ENCODE data around the gene NT5C2.
"Not testable (repeated sequence)": the region's sequence is repeated elsewhere in the genome, so short reads cannot be mapped to it uniquely, and the experiment has no call there.

Gene NT5C2

DNA sequence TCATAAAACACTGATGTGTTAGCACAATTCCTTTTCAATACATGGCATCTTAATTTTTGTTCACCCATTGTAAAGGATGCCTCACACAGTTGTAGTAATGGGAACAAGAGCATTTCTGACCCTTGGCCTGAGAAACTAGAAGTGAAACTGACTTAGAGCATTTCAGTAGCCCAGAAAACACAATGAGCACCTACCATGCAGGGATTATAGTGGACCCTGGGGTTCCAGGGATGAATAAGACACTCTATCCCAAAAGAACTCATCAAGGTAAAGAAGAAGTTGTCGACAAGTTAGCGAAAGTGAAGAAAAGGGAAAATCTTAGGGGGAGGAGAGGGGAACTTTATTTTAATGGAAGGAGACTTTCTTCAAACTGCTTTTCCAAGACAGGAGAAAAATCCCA is 125.6 kb downstream of the NT5C2 start:
- H3K4me3 ChIP-seq (ENCODE audit: insufficient read depth, low read depth, low read length), result no peak overlapping the region
- no peaks in the 10 kb centered on the region for H3K27me3 ChIP-seq (ENCODE audit: control insufficient read depth, insufficient read depth, low read length, poor library complexity, severe bottlenecking)
- no peak overlapping the region for H3K27ac ChIP-seq (ENCODE audit: insufficient read depth, low read depth, low read length, poor library complexity, severe bottlenecking)
- 86 to 87% methylated on average over 2 of the region's 2 CpGs for WGBS, 2 experiments
- peaks cover 4% of the 10 kb centered on the region for H3K36me3 ChIP-seq (ENCODE audit: control insufficient read depth, insufficient read depth, low read length)
- no peaks in the 10 kb centered on the region for H3K4me1 ChIP-seq (ENCODE audit: control insufficient read depth, insufficient read depth, low read length)
- H3K9me3 ChIP-seq (ENCODE audit: control insufficient read depth, low read length), result no peaks in the 10 kb centered on the region

DNA sequence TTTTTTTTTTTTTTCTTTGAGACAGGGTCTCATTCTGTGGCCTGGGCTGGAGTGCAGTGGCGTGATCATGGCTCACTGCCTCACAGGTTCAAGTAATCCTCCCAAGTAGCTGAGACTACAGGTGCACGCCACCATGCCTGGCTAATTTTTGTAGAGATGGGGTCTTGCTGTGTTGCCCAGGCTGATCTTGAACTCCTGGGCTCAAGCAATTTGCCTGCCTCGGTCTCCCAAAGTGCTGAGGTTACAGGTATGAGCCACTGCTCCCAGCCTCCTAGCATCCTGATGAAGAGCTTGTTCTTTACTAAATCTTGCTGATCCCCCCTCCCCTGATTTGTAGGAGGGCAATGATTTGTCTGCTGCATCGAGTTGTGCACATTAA is 126.0 kb downstream of the NT5C2 start:
- H3K27me3 ChIP-seq (ENCODE audit: control insufficient read depth, insufficient read depth, low read length, poor library complexity, severe bottlenecking); H3K9me3 ChIP-seq (ENCODE audit: control insufficient read depth, low read length); H3K36me3 ChIP-seq (ENCODE audit: control insufficient read depth, insufficient read depth, low read length); H3K4me3 ChIP-seq (ENCODE audit: insufficient read depth, low read depth, low read length); H3K27ac ChIP-seq (ENCODE audit: insufficient read depth, low read depth, low read length, poor library complexity, severe bottlenecking); H3K4me1 ChIP-seq (ENCODE audit: control insufficient read depth, insufficient read depth, low read length): not testable (repeated sequence)
- WGBS, 2 experiments, result 93 to 96% methylated on average over 4 of the region's 4 CpGs

GRCh38 chr10:103066141-103067098 is 126.7 kb downstream of the NT5C2 start:
- Histone ChIP-seq H3K4me1 (ENCODE audit: control insufficient read depth, insufficient read depth, low read length) (no peaks in the 10 kb centered on the region), H3K4me3 (ENCODE audit: insufficient read depth, low read depth, low read length) (no peak overlapping the region), H3K27me3 (ENCODE audit: control insufficient read depth, insufficient read depth, low read length, poor library complexity, severe bottlenecking) (no peaks in the 10 kb centered on the region), H3K27ac (ENCODE audit: insufficient read depth, low read depth, low read length, poor library complexity, severe bottlenecking) (no peak overlapping the region), H3K36me3 (ENCODE audit: control insufficient read depth, insufficient read depth, low read length) (peaks cover 4% of the 10 kb centered on the region), H3K9me3 (ENCODE audit: control insufficient read depth, low read length) (no peaks in the 10 kb centered on the region)
- 92 to 94% methylated on average over 16 of the region's 16 CpGs for WGBS, 2 experiments

- Histone ChIP-seq H3K36me3 (ENCODE audit: control insufficient read depth, insufficient read depth, low read length) (peaks cover 4% of the 10 kb centered on the region), H3K27me3 (ENCODE audit: control insufficient read depth, insufficient read depth, low read length, poor library complexity, severe bottlenecking) (no peaks in the 10 kb centered on the region), H3K27ac (ENCODE audit: insufficient read depth, low read depth, low read length, poor library complexity, severe bottlenecking) (no peak overlapping the region), H3K4me3 (ENCODE audit: insufficient read depth, low read depth, low read length) (no peak overlapping the region), H3K4me1 (ENCODE audit: control insufficient read depth, insufficient read depth, low read length) (no peaks in the 10 kb centered on the region), H3K9me3 (ENCODE audit: control insufficient read depth, low read length) (no peaks in the 10 kb centered on the region)
- WGBS, 2 experiments, result 91 to 97% methylated on average over 4 of the region's 4 CpGs
Measured at GRCh38 chr10:103064956-103065355, 128.1 kb downstream of the NT5C2 start.

- no peaks in the 10 kb centered on the region for H3K9me3 ChIP-seq (ENCODE audit: control insufficient read depth, low read length)
- H3K27ac ChIP-seq (ENCODE audit: insufficient read depth, low read depth, low read length, poor library complexity, severe bottlenecking), result no peak overlapping the region
- no peaks in the 10 kb centered on the region for H3K27me3 ChIP-seq (ENCODE audit: control insufficient read depth, insufficient read depth, low read length, poor library complexity, severe bottlenecking)
- WGBS, 2 experiments, result 83 to 85% methylated on average over 15 of the region's 15 CpGs
- H3K4me3 ChIP-seq (ENCODE audit: insufficient read depth, low read depth, low read length), result no peak overlapping the region
- no peaks in the 10 kb centered on the region for H3K36me3 ChIP-seq (ENCODE audit: control insufficient read depth, insufficient read depth, low read length)
- no peaks in the 10 kb centered on the region for H3K4me1 ChIP-seq (ENCODE audit: control insufficient read depth, insufficient read depth, low read length)
Measured at GRCh38 chr10:103062854-103063590, 130.1 kb downstream of the NT5C2 start.

DNA sequence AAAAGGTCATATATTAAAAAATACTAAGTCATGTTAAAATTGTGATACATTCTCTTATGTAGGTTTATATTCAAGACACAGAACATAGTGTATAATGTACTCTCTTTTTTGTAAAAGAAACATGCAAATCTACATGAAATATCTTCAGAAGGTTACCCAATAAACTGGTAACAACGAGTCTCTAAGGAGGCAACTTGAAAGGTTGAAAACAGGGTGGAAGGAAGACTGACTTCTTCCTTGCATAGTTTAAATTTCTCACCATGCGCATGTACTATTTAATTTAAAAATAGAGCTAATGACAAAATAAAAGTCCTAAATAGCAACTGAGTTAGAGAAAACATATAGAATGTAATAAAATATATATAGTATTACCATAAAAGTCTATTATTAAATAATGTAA is 132.5 kb downstream of the NT5C2 start:
- Histone ChIP-seq H3K9me3 (ENCODE audit: control insufficient read depth, low read length) (no peaks in the 10 kb centered on the region), H3K27ac (ENCODE audit: insufficient read depth, low read depth, low read length, poor library complexity, severe bottlenecking) (no peak overlapping the region), H3K4me3 (ENCODE audit: insufficient read depth, low read depth, low read length) (no peak overlapping the region), H3K36me3 (ENCODE audit: control insufficient read depth, insufficient read depth, low read length) (peaks cover 6% of the 10 kb centered on the region), H3K4me1 (ENCODE audit: control insufficient read depth, insufficient read depth, low read length) (no peaks in the 10 kb centered on the region), H3K27me3 (ENCODE audit: control insufficient read depth, insufficient read depth, low read length, poor library complexity, severe bottlenecking) (no peaks in the 10 kb centered on the region)
- WGBS, 2 experiments, result 93 to 100% methylated on average over 1 of the region's 2 CpGs

- Histone ChIP-seq H3K4me3 (ENCODE audit: insufficient read depth, low read depth, low read length) (no peak overlapping the region), H3K36me3 (ENCODE audit: control insufficient read depth, insufficient read depth, low read length) (peaks cover 6% of the 10 kb centered on the region), H3K4me1 (ENCODE audit: control insufficient read depth, insufficient read depth, low read length) (no peaks in the 10 kb centered on the region), H3K27me3 (ENCODE audit: control insufficient read depth, insufficient read depth, low read length, poor library complexity, severe bottlenecking) (no peaks in the 10 kb centered on the region), H3K9me3 (ENCODE audit: control insufficient read depth, low read length) (no peaks in the 10 kb centered on the region), H3K27ac (ENCODE audit: insufficient read depth, low read depth, low read length, poor library complexity, severe bottlenecking) (no peak overlapping the region)
- WGBS, 2 experiments, result 85 to 89% methylated on average over 3 of the region's 3 CpGs
Measured at GRCh38 chr10:103058034-103058433, 135.0 kb downstream of the NT5C2 start.

DNA sequence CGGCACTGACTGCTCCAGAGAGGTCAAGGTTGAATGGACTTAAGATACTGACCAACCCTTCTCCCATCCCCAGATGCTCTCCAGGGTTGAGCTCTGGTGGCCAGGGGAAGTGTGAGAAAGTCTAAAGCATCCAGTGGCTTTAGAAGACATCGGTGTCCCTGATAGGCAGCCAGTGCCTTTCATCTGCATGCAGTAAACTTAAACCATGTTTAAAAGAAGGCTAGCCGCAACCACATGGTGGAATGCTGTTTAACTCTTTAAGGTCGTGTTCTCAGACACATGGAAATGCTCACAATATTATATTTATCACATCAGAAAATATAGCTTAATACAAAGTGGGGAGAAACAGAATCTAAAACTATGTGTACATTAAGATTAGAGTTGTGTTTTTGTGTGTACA is 138.0 kb downstream of the NT5C2 start:
- WGBS, 2 experiments, result 84 to 94% methylated on average over 4 of the region's 4 CpGs

GRCh38 chr10:103054621-103055020 is 138.5 kb downstream of the NT5C2 start:
- H3K4me1 ChIP-seq (ENCODE audit: control insufficient read depth, insufficient read depth, low read length), result no peaks in the 10 kb centered on the region
- no peak overlapping the region for H3K27ac ChIP-seq (ENCODE audit: insufficient read depth, low read depth, low read length, poor library complexity, severe bottlenecking)
- 95 to 97% methylated on average over 3 of the region's 3 CpGs for WGBS, 2 experiments
- H3K4me3 ChIP-seq (ENCODE audit: insufficient read depth, low read depth, low read length), result no peak overlapping the region
- no peaks in the 10 kb centered on the region for H3K27me3 ChIP-seq (ENCODE audit: control insufficient read depth, insufficient read depth, low read length, poor library complexity, severe bottlenecking)
- H3K9me3 ChIP-seq (ENCODE audit: control insufficient read depth, low read length), result no peaks in the 10 kb centered on the region
- H3K36me3 ChIP-seq (ENCODE audit: control insufficient read depth, insufficient read depth, low read length), result peaks cover 6% of the 10 kb centered on the region

More for the DNA sequence above, 138.0 kb downstream of the NT5C2 start:
- H3K9me3 ChIP-seq (ENCODE audit: control insufficient read depth, low read length), result no peaks in the 10 kb centered on the region
- H3K27me3 ChIP-seq (ENCODE audit: control insufficient read depth, insufficient read depth, low read length, poor library complexity, severe bottlenecking), result no peaks in the 10 kb centered on the region
- no peak overlapping the region for H3K4me3 ChIP-seq (ENCODE audit: insufficient read depth, low read depth, low read length)
- no peaks in the 10 kb centered on the region for H3K4me1 ChIP-seq (ENCODE audit: control insufficient read depth, insufficient read depth, low read length)
- H3K27ac ChIP-seq (ENCODE audit: insufficient read depth, low read depth, low read length, poor library complexity, severe bottlenecking), result no peak overlapping the region
- peaks cover 6% of the 10 kb centered on the region for H3K36me3 ChIP-seq (ENCODE audit: control insufficient read depth, insufficient read depth, low read length)

Data from ectodermal cell (in vitro differentiated cells).